ENCODE data around the gene RBCK1.

RBCK1 gene

DNA sequence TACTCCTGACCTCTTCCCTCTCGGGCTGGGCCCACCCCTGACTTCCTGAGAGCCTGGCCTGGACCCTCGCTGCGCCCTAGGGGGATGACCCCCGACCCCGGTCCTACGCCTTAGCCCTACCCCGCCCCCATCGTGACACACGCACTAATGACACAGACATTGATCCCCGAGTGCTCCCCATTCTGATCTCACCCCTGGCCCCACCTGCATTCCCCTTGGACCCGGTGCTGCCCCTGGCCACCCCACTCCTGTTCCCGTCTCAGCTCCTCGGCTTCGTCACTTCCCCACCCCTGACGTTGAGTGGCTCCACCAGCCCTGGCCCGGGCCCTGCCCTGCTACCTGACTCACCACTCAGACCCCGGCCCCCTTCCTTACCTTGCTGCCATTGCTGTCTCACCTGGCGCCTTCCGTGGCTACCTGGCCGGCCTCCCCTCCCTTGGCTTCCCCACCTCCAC is 12.1 kb downstream of the RBCK1 start:
- no peak overlapping the region for H3K4me3 ChIP-seq (ENCODE audit: control insufficient read depth, low read depth, low read length)
- no peak for DNase-seq (ENCODE audit: low read depth)
- TF ChIP-seq CTCF (conservative IDR thresholded peaks at IDR 0.05; ENCODE audit: control insufficient read depth, insufficient read depth, low read depth, low read length), result no peak

GRCh38 chr20:420721-421574 is 12.8 kb downstream of the RBCK1 start:
- no peak for TF ChIP-seq CTCF (conservative IDR thresholded peaks at IDR 0.05; ENCODE audit: control insufficient read depth, insufficient read depth, low read depth, low read length)
- H3K4me3 ChIP-seq (ENCODE audit: control insufficient read depth, low read depth, low read length), result no peak overlapping the region
- DNase-seq (ENCODE audit: low read depth), result no peak

DNA sequence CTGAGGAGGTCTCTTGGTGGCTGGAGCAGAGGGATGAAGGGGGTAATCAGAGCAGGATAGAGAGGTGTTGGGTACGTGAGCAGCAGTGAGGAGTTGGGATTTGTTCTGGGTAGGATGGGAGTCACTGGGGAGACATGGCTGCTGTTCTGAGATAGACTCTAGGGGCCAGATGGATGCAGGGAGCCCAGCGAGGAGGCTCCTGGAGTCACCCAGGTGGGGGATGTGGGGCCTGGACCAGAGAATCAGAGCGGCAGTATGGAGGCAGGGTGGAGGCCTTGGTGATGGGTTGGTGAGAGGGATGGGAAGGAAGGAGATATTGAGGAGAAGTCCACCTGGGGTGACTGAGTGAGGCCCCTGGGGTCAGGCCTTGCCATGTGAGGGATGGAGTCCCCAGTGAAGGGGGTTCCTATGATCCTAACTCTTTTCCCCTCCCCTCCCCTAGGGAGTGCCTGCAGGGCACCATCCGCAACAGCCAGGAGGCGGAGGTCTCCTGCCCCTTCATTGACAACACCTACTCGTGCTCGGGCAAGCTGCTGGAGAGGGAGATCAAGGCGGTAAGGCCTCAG is 13.7 kb downstream of the RBCK1 start:
- H3K4me3 ChIP-seq (ENCODE audit: control insufficient read depth, low read depth, low read length), result no peak overlapping the region
- no peak for TF ChIP-seq CTCF (conservative IDR thresholded peaks at IDR 0.05; ENCODE audit: control insufficient read depth, insufficient read depth, low read depth, low read length)
- no peak for DNase-seq (ENCODE audit: low read depth)

GRCh38 chr20:426566-426965 is 18.5 kb downstream of the RBCK1 start:
- no peak for DNase-seq (ENCODE audit: low read depth)
- no peak overlapping the region for H3K4me3 ChIP-seq (ENCODE audit: control insufficient read depth, low read depth, low read length)
- TF ChIP-seq CTCF (conservative IDR thresholded peaks at IDR 0.05; ENCODE audit: control insufficient read depth, insufficient read depth, low read depth, low read length), result no peak

DNA sequence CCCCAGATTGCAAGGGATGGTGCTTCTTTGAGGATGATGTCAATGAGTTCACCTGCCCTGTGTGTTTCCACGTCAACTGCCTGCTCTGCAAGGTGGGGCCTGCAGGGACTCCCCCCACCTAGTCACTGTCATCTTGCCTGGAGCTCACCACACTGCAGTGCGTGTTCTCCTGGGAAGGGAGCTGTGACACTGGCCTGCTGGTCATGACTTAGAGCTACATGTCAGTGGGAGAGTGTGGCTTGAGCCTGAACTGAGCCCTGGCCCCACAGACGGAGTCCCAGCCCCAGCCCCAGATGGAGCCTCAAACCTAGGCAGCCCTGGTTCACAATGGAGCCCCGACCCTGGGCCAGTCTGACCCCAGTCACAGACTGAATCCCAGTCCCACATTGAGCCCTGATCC is 19.3 kb downstream of the RBCK1 start:
- H3K4me3 ChIP-seq (ENCODE audit: control insufficient read depth, low read depth, low read length), result no peak overlapping the region
- no peak for DNase-seq (ENCODE audit: low read depth)
- no peak for TF ChIP-seq CTCF (conservative IDR thresholded peaks at IDR 0.05; ENCODE audit: control insufficient read depth, insufficient read depth, low read depth, low read length)

DNA sequence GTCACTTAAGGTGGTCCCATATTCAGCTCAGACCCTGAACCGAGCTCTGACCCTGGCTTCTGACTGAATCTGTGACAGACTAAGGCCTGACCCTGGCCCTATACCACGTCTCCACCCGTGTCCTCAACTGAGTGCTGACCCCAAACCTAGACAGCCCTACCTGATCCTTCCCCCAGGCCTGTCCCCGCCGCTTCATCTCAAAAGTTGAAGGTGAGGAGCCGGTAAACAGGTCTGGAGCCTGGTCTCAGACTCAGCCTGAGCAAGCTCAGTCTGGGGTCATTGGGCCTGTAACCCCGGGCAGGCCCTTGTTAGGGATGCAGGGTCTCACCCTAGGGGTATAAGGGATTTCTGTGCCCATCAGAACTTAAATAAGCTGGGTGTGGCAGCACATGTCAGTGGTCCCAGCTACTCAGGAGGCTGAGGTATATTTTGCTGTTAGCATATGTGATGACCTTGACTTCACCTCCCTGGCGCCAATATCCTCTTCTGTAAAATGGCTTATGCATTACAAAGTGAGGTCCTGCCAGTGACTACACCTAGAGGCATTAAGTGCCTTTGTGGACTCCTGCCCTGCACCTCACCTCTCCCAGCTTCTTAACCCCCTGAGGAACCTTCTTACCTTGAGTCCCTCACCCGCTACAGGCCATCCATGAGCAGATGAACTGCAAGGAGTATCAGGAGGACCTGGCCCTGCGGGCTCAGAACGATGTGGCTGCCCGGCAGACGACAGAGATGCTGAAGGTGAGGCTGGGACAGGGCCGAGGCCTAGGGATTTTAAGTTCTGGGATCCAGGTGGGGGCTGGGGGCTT is 20.0 kb downstream of the RBCK1 start:
- H3K4me3 ChIP-seq (ENCODE audit: control insufficient read depth, low read depth, low read length), result no peak overlapping the region
- TF ChIP-seq CTCF (conservative IDR thresholded peaks at IDR 0.05; ENCODE audit: control insufficient read depth, insufficient read depth, low read depth, low read length), result no peak
- DNase-seq (ENCODE audit: low read depth), result no peak

All from fibroblast of mammary gland (primary cell).